Keratinocyte (primary cell): Measurements from ENCODE around the gene EPB41L2. TPM values are rescaled to one million over a fixed set of nuclear protein-coding genes. Genes with fewer than 3 reads are reported as not detected.

ENCODE experiments used
- DNase-seq: peaks from one replicate; pipeline ENCODE4 v3.0.0-alpha.2; 2011; ENCODE audit warnings: low read depth, missing footprints, low spot score
- FAIRE-seq: peaks from 2 replicates; lab custom pipeline; 2011; peaks lifted over from hg19 to GRCh38; lab: Jason Lieb, UNC
- H2AFZ ChIP-seq: 2 replicates; pipeline ENCODE4 v1.6.0; 2012; ENCODE audit warnings: low read length, control low read depth, inconsistent platforms; ENCODE audit not compliant: control insufficient read depth
- H3K27ac ChIP-seq: 2 replicates; pipeline ENCODE4 v1.5.1; 2011; ENCODE audit warnings: low read length; ENCODE audit not compliant: control insufficient read depth, insufficient read depth
- H3K27me3 ChIP-seq: 3 replicates; pipeline ENCODE4 v1.6.0; 2011; ENCODE audit warnings: low read length; ENCODE audit not compliant: control insufficient read depth, insufficient read depth; ENCODE audit errors: extremely low read depth
- H3K36me3 ChIP-seq, 2 experiments: 2 replicates in 1 of 2; 3 replicates in 1 of 2; pipeline ENCODE4 v1.5.1; 2011; ENCODE audit warnings: low read length in 2 of 2, mild to moderate bottlenecking in 1 of 2; ENCODE audit not compliant: control insufficient read depth in 2 of 2, insufficient read depth in 2 of 2; ENCODE audit errors: extremely low read depth in 1 of 2
- H3K4me1 ChIP-seq: 3 replicates; pipeline ENCODE4 v1.5.1; 2011; ENCODE audit warnings: low read length; ENCODE audit not compliant: control insufficient read depth, insufficient read depth; ENCODE audit errors: extremely low read depth
- H3K4me2 ChIP-seq: 3 replicates; pipeline ENCODE4 v1.6.0; 2011; ENCODE audit warnings: low read depth, low read length; ENCODE audit not compliant: control insufficient read depth, insufficient read depth; ENCODE audit errors: extremely low read depth
- H3K4me3 ChIP-seq, 3 experiments: fragments of 200-600 bp in 1 of 3; sonication (generic) in 1 of 3; 2 replicates in 2 of 3; 3 replicates in 1 of 3; pipeline ENCODE4 v1.5.1; 2011 to 2016; ENCODE audit warnings: low read length in 3 of 3, mild to moderate bottlenecking in 3 of 3, control low read depth in 2 of 3, inconsistent platforms in 1 of 3, low read depth in 1 of 3, mixed read lengths in 1 of 3, mixed run types in 1 of 3, moderate library complexity in 1 of 3; ENCODE audit not compliant: control insufficient read depth in 2 of 3, insufficient read depth in 2 of 3; ENCODE audit errors: extremely low read depth in 1 of 3
- H3K79me2 ChIP-seq: 2 replicates; pipeline ENCODE4 v1.6.0; 2012; ENCODE audit warnings: low read length; ENCODE audit not compliant: control insufficient read depth, insufficient read depth
- H3K9ac ChIP-seq: 3 replicates; pipeline ENCODE4 v1.6.0; 2011; ENCODE audit warnings: low read length; ENCODE audit not compliant: control insufficient read depth, insufficient read depth; ENCODE audit errors: extremely low read depth
- H3K9me1 ChIP-seq: 3 replicates; pipeline ENCODE4 v1.6.0; 2011; ENCODE audit warnings: low read length; ENCODE audit not compliant: control insufficient read depth, insufficient read depth; ENCODE audit errors: extremely low read depth
- H3K9me3 ChIP-seq: 2 replicates; pipeline ENCODE4 v1.5.1; 2012; ENCODE audit warnings: low read depth, low read length; ENCODE audit not compliant: control insufficient read depth
- H4K20me1 ChIP-seq: 3 replicates; pipeline ENCODE4 v1.6.0; 2011; ENCODE audit warnings: low read length; ENCODE audit not compliant: control insufficient read depth, insufficient read depth; ENCODE audit errors: extremely low read depth
- EZH2 ChIP-seq: IDR thresholded peaks from one replicate; pipeline ENCODE4 v1.6.1; 2012; ENCODE audit warnings: inconsistent platforms, mild to moderate bottlenecking, low read length, moderate library complexity
- dilution Hi-C: fragments of 300-500 bp; cut with MboI; formaldehyde crosslinking; loops from one replicate; pipeline ENCODE4 v1.7.0; 2020; ENCODE audit warnings: low sequenced_read_pairs; ENCODE audit not compliant: extremely low pct_ligation_motif_present
- polyA plus RNA-seq, 5 experiments: library from polyadenylated mRNA; depleted of rRNA in 3 of 5; stranded (reverse) in 3 of 5; stranded (forward) in 1 of 5; unstranded in 1 of 5; fragments of >200 nt; gene quantifications; 1 replicate in 1 of 5; 2 replicates in 3 of 5; 3 replicates in 1 of 5; pipeline versions ENCODE4 v1.2.1 to v1.2.3, GENCODE V29; 2011 to 2012; ENCODE audit warnings: missing spikeins in 2 of 5, low read depth in 1 of 5, low replicate concordance in 1 of 5
- TF ChIP-seq, protein P1 (sequence below), 3 experiments: IDR thresholded peaks in 1 of 3; conservative IDR thresholded peaks in 1 of 3; optimal IDR thresholded peaks in 1 of 3; 2 replicates in 2 of 3; 3 replicates in 1 of 3; pipeline versions ENCODE3 to v1.5.1; 2011; ENCODE audit warnings: low read length in 3 of 3, mild to moderate bottlenecking in 3 of 3, moderate library complexity in 2 of 3, control low read depth in 1 of 3, inconsistent platforms in 1 of 3; ENCODE audit not compliant: insufficient read depth in 2 of 3; ENCODE audit errors: extremely low read depth in 1 of 3

The EPB41L2 gene
- polyA plus RNA-seq, 1 donor (not counting 4 experiments of a cell fraction or from before 2014, with no cell fraction given): 22.0 TPM

DNA sequence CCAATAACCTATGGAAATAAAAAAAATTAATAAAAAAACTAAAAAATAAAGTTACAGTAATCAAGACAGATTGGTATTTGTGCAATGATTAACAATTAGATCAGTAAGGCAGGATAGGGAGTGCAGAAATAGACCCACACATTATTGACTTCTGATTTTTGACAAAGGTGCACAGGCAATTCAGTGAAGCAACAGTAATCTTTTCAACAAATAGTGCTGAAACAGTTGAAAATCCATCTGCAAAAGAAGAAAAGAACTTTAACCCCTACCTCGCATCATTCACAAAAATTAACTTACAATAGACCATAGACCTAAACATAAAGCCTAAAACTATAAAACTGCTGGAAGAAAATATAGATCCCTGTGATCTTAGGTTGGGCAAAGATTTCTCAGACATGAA, 240.3 kb downstream of the EPB41L2 start:
- Histone ChIP-seq H3K4me3 (no peak overlapping the region), H4K20me1 (no peaks in the 10 kb centered on the region), H3K9me1 (no peaks in the 10 kb centered on the region), H3K27ac (no peak overlapping the region), H3K79me2 (no peaks in the 10 kb centered on the region), H3K4me1 (no peaks in the 10 kb centered on the region), H3K27me3 (peaks cover 3% of the 10 kb centered on the region), H3K4me2 (no peak overlapping the region), H3K9me3 (no peaks in the 10 kb centered on the region), H2AFZ (no peak overlapping the region), H3K9ac (no peak overlapping the region), H3K36me3 (no peaks in the 10 kb centered on the region)
- TF ChIP-seq, protein P1, sequence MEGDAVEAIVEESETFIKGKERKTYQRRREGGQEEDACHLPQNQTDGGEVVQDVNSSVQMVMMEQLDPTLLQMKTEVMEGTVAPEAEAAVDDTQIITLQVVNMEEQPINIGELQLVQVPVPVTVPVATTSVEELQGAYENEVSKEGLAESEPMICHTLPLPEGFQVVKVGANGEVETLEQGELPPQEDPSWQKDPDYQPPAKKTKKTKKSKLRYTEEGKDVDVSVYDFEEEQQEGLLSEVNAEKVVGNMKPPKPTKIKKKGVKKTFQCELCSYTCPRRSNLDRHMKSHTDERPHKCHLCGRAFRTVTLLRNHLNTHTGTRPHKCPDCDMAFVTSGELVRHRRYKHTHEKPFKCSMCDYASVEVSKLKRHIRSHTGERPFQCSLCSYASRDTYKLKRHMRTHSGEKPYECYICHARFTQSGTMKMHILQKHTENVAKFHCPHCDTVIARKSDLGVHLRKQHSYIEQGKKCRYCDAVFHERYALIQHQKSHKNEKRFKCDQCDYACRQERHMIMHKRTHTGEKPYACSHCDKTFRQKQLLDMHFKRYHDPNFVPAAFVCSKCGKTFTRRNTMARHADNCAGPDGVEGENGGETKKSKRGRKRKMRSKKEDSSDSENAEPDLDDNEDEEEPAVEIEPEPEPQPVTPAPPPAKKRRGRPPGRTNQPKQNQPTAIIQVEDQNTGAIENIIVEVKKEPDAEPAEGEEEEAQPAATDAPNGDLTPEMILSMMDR (optimal IDR thresholded peaks at IDR 0.05 in 1 of 3, IDR thresholded peaks at IDR 0.05 in 1 of 3, conservative IDR thresholded peaks at IDR 0.05 in 1 of 3; ENCODE audit: extremely low read depth in 1 of 3, insufficient read depth in 2 of 3, low read length in 3 of 3): no peak
- TF ChIP-seq EZH2: no peak
- DNase-seq: no peak
- no peak for FAIRE-seq
- dilution Hi-C loops: no loop called here

DNA sequence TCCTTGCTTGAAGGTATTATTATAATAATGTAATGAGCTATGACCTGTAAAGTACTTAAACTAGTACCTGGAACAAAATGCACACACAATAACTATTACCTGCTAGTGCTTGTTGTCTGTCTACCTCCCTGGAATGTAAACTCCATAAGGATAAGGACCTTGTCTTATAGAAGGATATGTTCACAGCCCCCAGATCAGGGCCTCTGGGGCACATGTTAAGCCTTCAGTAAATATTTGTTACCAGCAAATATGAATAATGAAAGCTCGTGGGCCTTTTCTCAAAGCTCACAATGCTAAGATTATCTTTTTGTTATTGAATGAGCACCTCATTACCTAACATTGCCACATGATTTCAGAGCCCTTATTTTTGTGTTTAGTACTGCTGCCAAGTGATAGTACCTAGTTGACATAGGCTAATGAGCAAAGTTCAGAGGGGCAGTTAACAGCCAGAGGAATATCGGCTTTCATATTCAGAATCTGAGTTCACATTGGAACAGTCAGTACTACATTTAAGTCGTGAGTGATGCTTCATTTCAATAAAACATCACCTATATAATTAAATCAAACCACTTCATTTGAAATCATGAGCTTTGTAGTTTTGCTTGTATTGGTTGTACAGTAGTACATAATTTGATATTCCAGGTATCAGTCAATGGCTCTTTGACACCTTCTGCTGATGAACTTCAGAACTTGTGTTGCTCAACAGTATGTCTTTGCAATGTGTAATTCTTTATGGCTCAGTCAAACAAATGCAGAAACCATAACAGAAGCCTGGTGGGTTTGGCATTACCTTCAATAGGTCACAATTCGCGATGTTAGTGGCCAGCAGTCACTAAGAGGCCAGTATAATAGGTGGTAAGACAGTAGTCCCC, 247.6 kb downstream of the EPB41L2 start:
- Histone ChIP-seq H3K4me1 (no peaks in the 10 kb centered on the region), H3K9me1 (no peaks in the 10 kb centered on the region), H3K9ac (no peak overlapping the region), H3K27me3 (no peaks in the 10 kb centered on the region), H3K27ac (no peak overlapping the region), H3K4me3 (no peak overlapping the region), H3K9me3 (no peaks in the 10 kb centered on the region), H3K79me2 (no peaks in the 10 kb centered on the region), H2AFZ (no peak overlapping the region), H4K20me1 (no peaks in the 10 kb centered on the region), H3K4me2 (no peak overlapping the region), H3K36me3 (no peaks in the 10 kb centered on the region)
- no peak for FAIRE-seq
- DNase-seq: no peak
- dilution Hi-C loops: no loop called here
- no peak for TF ChIP-seq EZH2
- TF ChIP-seq, protein P1 (optimal IDR thresholded peaks at IDR 0.05 in 1 of 3, IDR thresholded peaks at IDR 0.05 in 1 of 3, conservative IDR thresholded peaks at IDR 0.05 in 1 of 3; ENCODE audit: extremely low read depth in 1 of 3, insufficient read depth in 2 of 3, low read length in 3 of 3): no peak
